Erythroblast (primary cell): ENCODE data around the gene DRD4.

Experiments
- GATA1 ChIP-seq: IDR thresholded peaks from 2 replicates; pipeline ENCODE4 v1.6.1; 2011; ENCODE audit warnings: low read depth, mild to moderate bottlenecking, control low read depth, low read length, moderate library complexity
- POLR2A ChIP-seq: IDR thresholded peaks from 2 replicates; pipeline ENCODE4 v1.6.1; 2011; ENCODE audit warnings: mild to moderate bottlenecking, low read length

GRCh38 chr11:687751-688150, 50.7 kb downstream of the DRD4 start:
- TF ChIP-seq POLR2A (no peak), GATA1 (no peak)
